Activated CD4-positive, alpha-beta memory T cell treated with anti-CD3 and anti-CD28 coated beads, Interleukin-2, amount 10 ng/mL, durations not matched to agents 7 days and 5 days (primary cell): ENCODE data around the gene UBXN11. TPM values are rescaled to one million over a fixed set of nuclear protein-coding genes. Genes with fewer than 3 reads are reported as not detected.

Source experiments
- CTCF ChIA-PET: fragments of 350-600 bp; sonication (Branson Sonifier 250); formaldehyde crosslinking; loops from one replicate; lab custom pipeline; 2021; ENCODE audit warnings: antibody characterized with exemption, inconsistent platforms; lab: Charles Lee
- POLR2A ChIA-PET: fragments of 350-600 bp; sonication (Branson Sonifier 250); formaldehyde crosslinking; loops from one replicate; lab custom pipeline; 2021; ENCODE audit warnings: antibody characterized with exemption; lab: Charles Lee
- DNase-seq: peaks from one replicate; pipeline ENCODE4 v3.0.0-alpha.2; 2020
- H3K27ac Mint-ChIP-seq: one replicate; pipeline ENCODE4 v1.8.0; 2021; ENCODE audit warnings: mild to moderate bottlenecking, mixed read lengths
- H3K27me3 Mint-ChIP-seq: one replicate; pipeline ENCODE4 v1.8.0; 2021; ENCODE audit warnings: mixed read lengths
- H3K36me3 Mint-ChIP-seq: one replicate; pipeline ENCODE4 v1.8.0; 2021; ENCODE audit warnings: low read depth, mixed read lengths
- H3K4me1 Mint-ChIP-seq: one replicate; pipeline ENCODE4 v1.8.0; 2021; ENCODE audit warnings: mixed read lengths
- H3K4me3 Mint-ChIP-seq: one replicate; pipeline ENCODE4 v1.8.0; 2021; ENCODE audit warnings: mild to moderate bottlenecking, mixed read lengths
- H3K9me3 Mint-ChIP-seq: one replicate; pipeline ENCODE4 v1.8.0; 2021; ENCODE audit warnings: mixed read lengths
- total RNA-seq, 2 experiments: library from RNA; stranded (reverse); gene quantifications; one replicate each; pipeline ENCODE4 v1.2.3, GENCODE V29; 2021

The UBXN11 gene
- 10 to 100 TPM; 46.9 to 49.9 TPM for total RNA-seq

GRCh38 chr1:26306290-26307229, at the start of gene UBXN11:
Gene UBXN11 (minus strand): TSS chr1:26306636. CDS start chr1:26302883, 3,753 bp downstream.
- peak; percentile 96 for DNase-seq
- Mint-ChIP-seq H3K4me1 (peaks cover 43% of the 10 kb centered on the region), H3K9me3 (no peaks in the 10 kb centered on the region), H3K36me3 (no peaks in the 10 kb centered on the region), H3K4me3 (peak within 1 kb of the TSS; percentile 90), H3K27ac (peak within 1 kb of the TSS; percentile 98), H3K27me3 (no peaks in the 10 kb centered on the region)
- ChIA-PET POLR2A (interaction anchor here (0.6 to 28.5 kb wide), 10 partner anchors 9 to 126 kb away, joined by 3 to 1302 read pairs (median 6); partner anchors contain the start of genes CD52, CEP85, DHDDS and SH3BGRL3), CTCF (interaction anchor here (0.6 to 21.0 kb wide), 11 partner anchors 11 to 690 kb away, joined by 3 to 883 read pairs (median 8); partner anchors contain the start of genes CD52, CEP85 and SH3BGRL3)

- Mint-ChIP-seq H3K36me3 (no peaks in the 10 kb centered on the region), H3K4me3 (no peak overlapping the region), H3K27ac (no peak overlapping the region), H3K4me1 (peaks cover 45% of the 10 kb centered on the region), H3K27me3 (peaks cover 13% of the 10 kb centered on the region), H3K9me3 (no peaks in the 10 kb centered on the region)
- ChIA-PET POLR2A (no interaction called here), CTCF (interaction anchor here (0.5 kb wide), 1 partner anchor 217 kb away, joined by 3 read pairs; no protein-coding TSS in a partner anchor)
- DNase-seq = no peak
Observed at GRCh38 chr1:26356106-26356505, 49.7 kb upstream of the UBXN11 start.

GRCh38 chr1:26354972-26355371, 48.5 kb upstream of the UBXN11 start:
- POLR2A ChIA-PET = no interaction called here
- peaks cover 34% of the 10 kb centered on the region for H3K4me1 Mint-ChIP-seq

GRCh38 chr1:26353976-26354820, 47.8 kb upstream of the UBXN11 start, which contains the start of gene CRYBG2:
Gene CRYBG2 (minus strand): TSS chr1:26354130. CDS start chr1:26346657, 7,473 bp downstream.
- Mint-ChIP-seq H3K36me3 (no peaks in the 10 kb centered on the region), H3K4me1 (peaks cover 26% of the 10 kb centered on the region), H3K27ac (no peak within 1 kb of the TSS), H3K27me3 (peaks cover 4% of the 10 kb centered on the region), H3K4me3 (no peak within 1 kb of the TSS), H3K9me3 (no peaks in the 10 kb centered on the region)
- ChIA-PET POLR2A (interaction anchor here (0.9 kb wide), 1 partner anchor 24 kb away, joined by 3 read pairs; no protein-coding TSS in a partner anchor), CTCF (no interaction called here)
- DNase-seq = no peak

More at GRCh38 chr1:26354972-26355371, 48.5 kb upstream of the UBXN11 start:
- Mint-ChIP-seq H3K36me3 (no peaks in the 10 kb centered on the region), H3K27ac (no peak overlapping the region), H3K4me3 (no peak overlapping the region), H3K27me3 (peaks cover 4% of the 10 kb centered on the region), H3K9me3 (no peaks in the 10 kb centered on the region)
- DNase-seq = no peak
- CTCF ChIA-PET = no interaction called here

- no peak overlapping the region for H3K4me3 Mint-ChIP-seq
- ChIA-PET POLR2A (interaction anchor here (0.9 kb wide), 1 partner anchor 25 kb away, joined by 3 read pairs; no protein-coding TSS in a partner anchor), CTCF (interaction anchor here (0.6 kb wide), 1 partner anchor 202 kb away, joined by 4 read pairs; no protein-coding TSS in a partner anchor)
- no peaks in the 10 kb centered on the region for H3K36me3 Mint-ChIP-seq
- H3K27me3 Mint-ChIP-seq = peaks cover 4% of the 10 kb centered on the region
- H3K9me3 Mint-ChIP-seq = no peaks in the 10 kb centered on the region
- no peak overlapping the region for H3K27ac Mint-ChIP-seq
- DNase-seq = no peak
- H3K4me1 Mint-ChIP-seq = peaks cover 17% of the 10 kb centered on the region
Observed at GRCh38 chr1:26353210-26353859, 46.9 kb upstream of the UBXN11 start.

GRCh38 chr1:26352338-26352679, 45.9 kb upstream of the UBXN11 start:
- H3K36me3 Mint-ChIP-seq = no peaks in the 10 kb centered on the region
- peaks cover 10% of the 10 kb centered on the region for H3K4me1 Mint-ChIP-seq
- no peak overlapping the region for H3K27ac Mint-ChIP-seq
- H3K4me3 Mint-ChIP-seq = no peak overlapping the region
- peaks cover 4% of the 10 kb centered on the region for H3K27me3 Mint-ChIP-seq
- H3K9me3 Mint-ChIP-seq = no peaks in the 10 kb centered on the region
- CTCF ChIA-PET = no interaction called here
- POLR2A ChIA-PET = interaction anchor here (0.6 kb wide), 1 partner anchor 67 kb away, joined by 3 read pairs; no protein-coding TSS in a partner anchor
- no peak for DNase-seq

- no peak overlapping the region for H3K27ac Mint-ChIP-seq
- no peak overlapping the region for H3K4me3 Mint-ChIP-seq
- no peak for DNase-seq
- ChIA-PET CTCF (interaction anchor here (1.6 kb wide), 1 partner anchor 45 kb away, joined by 3 read pairs; no protein-coding TSS in a partner anchor), POLR2A (interaction anchor here (0.6 kb wide), 1 partner anchor 66 kb away, joined by 3 read pairs; no protein-coding TSS in a partner anchor)
- no peaks in the 10 kb centered on the region for H3K9me3 Mint-ChIP-seq
- H3K36me3 Mint-ChIP-seq = no peaks in the 10 kb centered on the region
- H3K27me3 Mint-ChIP-seq = peaks cover 4% of the 10 kb centered on the region
- peaks cover 7% of the 10 kb centered on the region for H3K4me1 Mint-ChIP-seq
Observed at GRCh38 chr1:26351590-26352337, 45.3 kb upstream of the UBXN11 start.

GRCh38 chr1:26350701-26351589, 44.5 kb upstream of the UBXN11 start:
- Mint-ChIP-seq H3K36me3 (no peaks in the 10 kb centered on the region), H3K27ac (no peak overlapping the region), H3K9me3 (no peaks in the 10 kb centered on the region), H3K4me1 (peaks cover 5% of the 10 kb centered on the region), H3K4me3 (no peak overlapping the region), H3K27me3 (peaks cover 4% of the 10 kb centered on the region)
- DNase-seq = no peak
- ChIA-PET CTCF (interaction anchor here (1.0 to 1.6 kb wide), 3 partner anchors 13 to 66 kb away, joined by 3 to 4 read pairs (median 3); no protein-coding TSS in a partner anchor), POLR2A (no interaction called here)

GRCh38 chr1:26350343-26350700, 43.9 kb upstream of the UBXN11 start:
- Mint-ChIP-seq H3K27me3 (peaks cover 4% of the 10 kb centered on the region), H3K9me3 (no peaks in the 10 kb centered on the region), H3K4me1 (no peaks in the 10 kb centered on the region), H3K4me3 (no peak overlapping the region), H3K27ac (no peak overlapping the region), H3K36me3 (no peaks in the 10 kb centered on the region)
- DNase-seq = no peak
- POLR2A ChIA-PET = no interaction called here
- CTCF ChIA-PET = interaction anchor here (1.0 to 1.6 kb wide), 3 partner anchors 14 to 67 kb away, joined by 3 to 4 read pairs (median 3); no protein-coding TSS in a partner anchor

GRCh38 chr1:26349877-26350244, 43.4 kb upstream of the UBXN11 start:
- DNase-seq = no peak
- POLR2A ChIA-PET = no interaction called here
- Mint-ChIP-seq H3K27ac (no peak overlapping the region), H3K36me3 (no peaks in the 10 kb centered on the region), H3K9me3 (no peaks in the 10 kb centered on the region), H3K4me3 (no peak overlapping the region), H3K27me3 (peaks cover 4% of the 10 kb centered on the region), H3K4me1 (no peaks in the 10 kb centered on the region)
- CTCF ChIA-PET = interaction anchor here (1.0 to 1.6 kb wide), 3 partner anchors 14 to 67 kb away, joined by 3 to 4 read pairs (median 3); no protein-coding TSS in a partner anchor
